Transverse colon (tissue), 4 donors: ENCODE data around the gene BID. TPM values are rescaled to one million over a fixed set of nuclear protein-coding genes. Genes with fewer than 3 reads are reported as not detected.

Experiments
- DNase-seq: peaks from one replicate; pipeline ENCODE4 v3.0.0-alpha.2; 2019
- H3K27ac ChIP-seq, 4 donors: fragments of 200-600 bp; sonication (generic); 2 replicates each; pipeline ENCODE4 v1.5.1; 2016 to 2018; ENCODE audit warnings: inconsistent platforms in 4 of 4
- H3K27me3 ChIP-seq: fragments of 200-600 bp; sonication (generic); 2 replicates; pipeline ENCODE4 v1.5.1; 2017; ENCODE audit warnings: inconsistent platforms
- H3K36me3 ChIP-seq, 4 donors: fragments of 200-600 bp; sonication (generic); 2 replicates each; pipeline ENCODE4 v1.5.1; 2017 to 2019; ENCODE audit warnings: inconsistent platforms in 4 of 4
- H3K4me1 ChIP-seq, 4 donors: fragments of 200-600 bp; sonication (generic); 2 replicates each; pipeline ENCODE4 v1.5.1; 2017 to 2020; ENCODE audit warnings: inconsistent platforms in 4 of 4
- H3K4me3 ChIP-seq, 4 donors: fragments of 200-600 bp; sonication (generic); 1 replicate in 1 of 4; 2 replicates in 3 of 4; pipeline versions ENCODE4 v1.5.1 to v1.6.1; 2017 to 2019; ENCODE audit warnings: inconsistent platforms in 4 of 4
- H3K9me3 ChIP-seq, 2 donors: fragments of 200-600 bp; sonication (generic); 2 replicates each; pipeline ENCODE4 v1.5.1; 2017 to 2019; ENCODE audit warnings: inconsistent platforms in 2 of 2
- EP300 ChIP-seq: sonication (generic); formaldehyde crosslinking; IDR thresholded peaks from one replicate; pipeline ENCODE4 v1.6.1; 2017; ENCODE audit warnings: antibody characterized with exemption, low read depth
- POLR2A ChIP-seq: fragments of 450-650 bp; IDR thresholded peaks from one replicate; pipeline ENCODE4 v1.6.1; 2016; ENCODE audit warnings: antibody characterized with exemption, mild to moderate bottlenecking, moderate library complexity
- POLR2AphosphoS5 ChIP-seq, 3 donors: sonication (generic); formaldehyde crosslinking; IDR thresholded peaks; one replicate each; pipeline ENCODE4 v1.6.1; 2016; ENCODE audit warnings: antibody characterized with exemption in 3 of 3
- WGBS, 2 donors: methylation state at CpG; one replicate each; pipeline ENCODE4 v1.1.5; 2018; ENCODE audit warnings: low coverage in 1 of 2; 5-methylcytosine and 5-hydroxymethylcytosine counted together
- in situ Hi-C, 4 donors: fragments of 200-750 bp; cut with MboI; loops; one replicate each; pipeline versions ENCODE4 v1.15.0 to v1.15.1; 2017; ENCODE audit warnings: low sequenced_read_pairs in 3 of 4, low pct_ligation_motif_present in 1 of 4, low pct_unique_long_range_greater_than_20kb in 1 of 4
- intact Hi-C: fragments of 100-400 bp; cut with DNase I; formaldehyde crosslinking; loops from one replicate; pipeline ENCODE4 v1.15.1; 2023; ENCODE audit warnings: low total_unique reads
- total RNA-seq, 4 donors: library from RNA; depleted of rRNA; stranded (reverse); fragments of >200 nt; gene quantifications; one replicate each; pipeline ENCODE4 v1.1.0, GENCODE V29; 2016
- TF ChIP-seq, protein P1 (sequence below), 5 experiments: fragments of 200-600 bp in 3 of 5; fragments of 450-650 bp in 2 of 5; sonication (generic) in 3 of 5; IDR thresholded peaks; 1 replicate in 2 of 5; 2 replicates in 3 of 5; pipeline ENCODE4 v1.5.1; 2016 to 2017; ENCODE audit warnings: antibody characterized with exemption in 5 of 5, inconsistent platforms in 3 of 5, mild to moderate bottlenecking in 2 of 5, moderate library complexity in 1 of 5

Gene BID
- total RNA-seq, 4 donors from 2014 or later = 21.1 to 59.5 (median 25.5) TPM

DNA sequence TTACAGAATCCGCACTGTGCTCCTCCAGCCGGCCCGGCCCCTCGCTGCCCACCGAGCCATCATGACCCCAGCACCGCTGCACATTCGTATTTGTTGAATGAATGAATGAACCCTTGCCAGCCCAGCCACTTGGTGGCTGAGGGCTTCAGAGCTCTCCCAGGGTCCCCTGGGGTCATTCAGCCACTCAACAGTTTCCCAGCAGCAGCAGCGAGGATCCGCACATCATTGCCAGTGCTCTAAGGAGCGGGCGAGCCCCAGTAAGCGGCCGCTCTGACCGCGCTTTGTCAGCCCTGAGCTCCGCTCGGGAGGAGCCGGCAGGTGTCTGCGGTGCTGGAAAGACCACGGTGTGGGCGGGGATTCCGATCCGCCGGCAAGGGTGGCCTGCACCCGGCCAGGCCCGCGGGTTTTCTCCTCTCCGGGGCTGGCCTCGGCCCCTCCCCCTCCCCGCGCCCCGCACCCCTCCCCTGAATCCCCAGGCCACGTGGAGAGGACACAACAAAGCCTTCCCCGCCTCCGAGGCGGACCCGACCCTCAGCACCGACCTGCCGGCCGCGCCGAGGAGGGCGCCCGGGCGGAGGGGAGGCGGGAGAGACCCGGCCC, 563 bp downstream of the BID start:
- 4% methylated on average over 42 of the region's 47 CpGs; no CpG with 5 or more reads in 1 of the 2 donors for WGBS, 2 donors
- peak overlapping the region; percentile 53 to 87 (median 86) for H3K27ac ChIP-seq

DNA sequence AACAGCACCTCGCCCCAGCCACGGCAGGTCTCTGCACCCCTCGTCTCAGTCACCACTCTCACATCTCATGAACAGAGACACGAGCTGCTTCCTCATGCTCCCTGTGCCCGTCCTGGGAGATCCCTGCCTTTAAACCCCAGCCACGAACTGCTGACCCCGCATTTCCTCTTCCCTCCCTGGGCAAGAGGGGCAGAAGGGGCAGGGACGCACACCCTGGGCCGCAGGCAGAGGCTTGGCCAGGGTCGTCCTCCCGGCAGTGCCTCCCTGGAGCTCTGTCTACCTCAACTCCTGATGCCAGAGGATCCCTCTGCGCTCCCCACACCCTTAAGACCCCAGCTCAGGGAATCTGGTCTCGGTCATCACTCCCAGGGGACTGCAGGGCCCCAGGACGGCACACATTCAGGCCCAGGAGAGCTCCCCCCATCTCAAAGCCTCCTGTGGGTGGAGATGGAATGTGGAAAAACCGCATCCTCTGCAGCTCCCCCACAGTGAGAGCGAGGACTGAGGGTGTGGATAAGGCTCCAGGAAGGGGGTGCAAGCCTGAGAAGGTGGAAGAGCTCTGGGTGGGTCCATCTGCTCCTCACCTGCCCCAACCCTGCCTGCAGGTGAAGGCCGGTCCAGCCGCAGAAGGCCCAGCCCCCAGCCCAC, 1.2 kb downstream of the BID start:
- no peak for DNase-seq
- Histone ChIP-seq H3K4me1 (peaks cover 6 to 56% (median 28%) of the 10 kb centered on the region in 4 donors), H3K9me3 (no peaks in the 10 kb centered on the region), H3K27ac (peak overlapping the region in 2 of 4 donors; percentile 86 to 87), H3K27me3 (no peaks in the 10 kb centered on the region), H3K36me3 (no peaks in the 10 kb centered on the region), H3K4me3 (peak overlapping the region in 3 of 4 donors; percentile 88 to 97 (median 96))
- 50% methylated on average over 16 of the region's 18 CpGs; no CpG with 5 or more reads in 1 of the 2 donors for WGBS, 2 donors
- in situ Hi-C loops (no loop called here), intact Hi-C loops (no loop called here)
- TF ChIP-seq POLR2A (no peak), POLR2AphosphoS5 (IDR thresholded peaks at IDR 0.05) (no peak), EP300 (no peak)
- TF ChIP-seq, protein P1, sequence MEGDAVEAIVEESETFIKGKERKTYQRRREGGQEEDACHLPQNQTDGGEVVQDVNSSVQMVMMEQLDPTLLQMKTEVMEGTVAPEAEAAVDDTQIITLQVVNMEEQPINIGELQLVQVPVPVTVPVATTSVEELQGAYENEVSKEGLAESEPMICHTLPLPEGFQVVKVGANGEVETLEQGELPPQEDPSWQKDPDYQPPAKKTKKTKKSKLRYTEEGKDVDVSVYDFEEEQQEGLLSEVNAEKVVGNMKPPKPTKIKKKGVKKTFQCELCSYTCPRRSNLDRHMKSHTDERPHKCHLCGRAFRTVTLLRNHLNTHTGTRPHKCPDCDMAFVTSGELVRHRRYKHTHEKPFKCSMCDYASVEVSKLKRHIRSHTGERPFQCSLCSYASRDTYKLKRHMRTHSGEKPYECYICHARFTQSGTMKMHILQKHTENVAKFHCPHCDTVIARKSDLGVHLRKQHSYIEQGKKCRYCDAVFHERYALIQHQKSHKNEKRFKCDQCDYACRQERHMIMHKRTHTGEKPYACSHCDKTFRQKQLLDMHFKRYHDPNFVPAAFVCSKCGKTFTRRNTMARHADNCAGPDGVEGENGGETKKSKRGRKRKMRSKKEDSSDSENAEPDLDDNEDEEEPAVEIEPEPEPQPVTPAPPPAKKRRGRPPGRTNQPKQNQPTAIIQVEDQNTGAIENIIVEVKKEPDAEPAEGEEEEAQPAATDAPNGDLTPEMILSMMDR (IDR thresholded peaks at IDR 0.05) = no peak

More for the DNA sequence above, 563 bp downstream of the BID start:
- TF ChIP-seq POLR2A (no peak), EP300 (no peak), POLR2AphosphoS5 (IDR thresholded peaks at IDR 0.05) (no peak)
- TF ChIP-seq, protein P1 (IDR thresholded peaks at IDR 0.05) = no peak
- H3K36me3 ChIP-seq = no peaks in the 10 kb centered on the region
- peak overlapping the region; percentile 34 to 97 (median 92) for H3K4me3 ChIP-seq
- H3K27me3 ChIP-seq = no peaks in the 10 kb centered on the region
- intact Hi-C loops (no loop called here), in situ Hi-C loops (no loop called here)
- peak; percentile 66 for DNase-seq
- peaks cover 6 to 52% (median 26%) of the 10 kb centered on the region in 4 donors for H3K4me1 ChIP-seq
- H3K9me3 ChIP-seq = no peaks in the 10 kb centered on the region

DNA sequence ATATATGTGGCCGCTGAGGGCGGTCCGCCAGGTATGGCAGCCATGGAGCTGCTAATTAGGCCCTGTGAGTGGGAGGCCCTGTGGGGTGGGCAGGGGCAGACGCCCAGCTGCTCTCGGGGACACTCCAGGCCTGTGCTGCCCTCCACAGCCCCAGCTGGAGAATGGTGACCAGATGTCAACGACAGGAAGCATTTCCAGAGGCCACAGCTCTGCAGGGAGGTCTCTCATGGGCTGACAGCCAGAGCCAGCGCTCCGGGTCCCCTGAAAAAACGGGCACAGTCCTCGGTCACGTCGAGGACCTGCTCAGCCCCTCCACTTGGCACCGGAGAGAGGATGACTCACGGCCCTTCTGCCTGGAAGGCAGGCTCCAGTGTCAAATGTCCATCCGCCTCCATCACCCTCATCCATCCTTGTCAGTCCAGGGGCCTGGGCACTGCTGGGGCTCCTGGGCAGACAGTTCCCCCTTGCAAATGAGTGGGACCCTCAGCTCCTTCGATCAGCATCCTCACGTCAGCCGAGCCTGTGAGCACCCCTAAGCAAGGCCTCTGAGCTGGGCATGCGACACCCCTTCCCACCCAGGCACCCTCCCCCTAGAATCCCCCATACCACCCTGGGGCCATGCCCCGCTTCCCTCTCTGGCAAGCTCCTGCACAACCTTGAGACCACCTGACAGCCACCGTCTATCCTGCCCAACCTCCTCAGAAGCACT, 1.9 kb downstream of the BID start:
- Histone ChIP-seq H3K4me3 (no peak overlapping the region), H3K27ac (no peak overlapping the region), H3K9me3 (no peaks in the 10 kb centered on the region), H3K4me1 (peaks cover 6 to 61% (median 30%) of the 10 kb centered on the region in 4 donors), H3K36me3 (no peaks in the 10 kb centered on the region), H3K27me3 (no peaks in the 10 kb centered on the region)
- intact Hi-C loops = no loop called here
- TF ChIP-seq POLR2AphosphoS5 (IDR thresholded peaks at IDR 0.05) (no peak), POLR2A (no peak), EP300 (no peak)
- TF ChIP-seq, protein P1 (IDR thresholded peaks at IDR 0.05) = no peak
- in situ Hi-C loops = no loop called here
- WGBS, 2 donors = 83% methylated on average over 12 of the region's 21 CpGs; no CpG with 5 or more reads in 1 of the 2 donors
- no peak for DNase-seq
